Measurements from ENCODE around the gene MRTFB.

Gene MRTFB

DNA sequence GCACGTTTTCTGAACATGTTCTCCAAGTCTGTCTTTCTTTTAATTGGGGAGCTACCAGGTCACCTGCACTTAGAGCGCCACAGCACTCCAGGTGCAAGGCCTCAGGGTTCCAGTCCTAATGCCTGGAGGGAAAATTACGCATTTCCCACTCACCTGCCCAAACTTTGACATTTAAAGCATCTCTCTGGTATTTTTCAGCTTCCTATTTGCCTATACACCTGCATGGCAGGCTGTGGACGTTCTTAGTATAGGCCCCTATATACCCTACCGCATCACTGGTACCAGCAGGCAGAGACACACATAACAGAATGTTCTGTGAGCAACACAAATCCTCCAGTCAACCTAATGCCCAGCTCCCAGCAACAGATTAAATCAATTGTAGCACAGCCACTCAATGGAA lies 213.3 kb downstream of the MRTFB start:
- H3K4me3 ChIP-seq (ENCODE audit: low read depth, low read length): no peak overlapping the region
- H3K27me3 ChIP-seq: no peaks in the 10 kb centered on the region
- TF ChIP-seq, protein P1, sequence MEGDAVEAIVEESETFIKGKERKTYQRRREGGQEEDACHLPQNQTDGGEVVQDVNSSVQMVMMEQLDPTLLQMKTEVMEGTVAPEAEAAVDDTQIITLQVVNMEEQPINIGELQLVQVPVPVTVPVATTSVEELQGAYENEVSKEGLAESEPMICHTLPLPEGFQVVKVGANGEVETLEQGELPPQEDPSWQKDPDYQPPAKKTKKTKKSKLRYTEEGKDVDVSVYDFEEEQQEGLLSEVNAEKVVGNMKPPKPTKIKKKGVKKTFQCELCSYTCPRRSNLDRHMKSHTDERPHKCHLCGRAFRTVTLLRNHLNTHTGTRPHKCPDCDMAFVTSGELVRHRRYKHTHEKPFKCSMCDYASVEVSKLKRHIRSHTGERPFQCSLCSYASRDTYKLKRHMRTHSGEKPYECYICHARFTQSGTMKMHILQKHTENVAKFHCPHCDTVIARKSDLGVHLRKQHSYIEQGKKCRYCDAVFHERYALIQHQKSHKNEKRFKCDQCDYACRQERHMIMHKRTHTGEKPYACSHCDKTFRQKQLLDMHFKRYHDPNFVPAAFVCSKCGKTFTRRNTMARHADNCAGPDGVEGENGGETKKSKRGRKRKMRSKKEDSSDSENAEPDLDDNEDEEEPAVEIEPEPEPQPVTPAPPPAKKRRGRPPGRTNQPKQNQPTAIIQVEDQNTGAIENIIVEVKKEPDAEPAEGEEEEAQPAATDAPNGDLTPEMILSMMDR (IDR thresholded peaks at IDR 0.05; ENCODE audit: low read depth, low read length): no peak
- H3K4me1 ChIP-seq: no peaks in the 10 kb centered on the region
- DNase-seq: no peak
- no peaks in the 10 kb centered on the region for H3K9me3 ChIP-seq
- H3K36me3 ChIP-seq: no peaks in the 10 kb centered on the region

DNA sequence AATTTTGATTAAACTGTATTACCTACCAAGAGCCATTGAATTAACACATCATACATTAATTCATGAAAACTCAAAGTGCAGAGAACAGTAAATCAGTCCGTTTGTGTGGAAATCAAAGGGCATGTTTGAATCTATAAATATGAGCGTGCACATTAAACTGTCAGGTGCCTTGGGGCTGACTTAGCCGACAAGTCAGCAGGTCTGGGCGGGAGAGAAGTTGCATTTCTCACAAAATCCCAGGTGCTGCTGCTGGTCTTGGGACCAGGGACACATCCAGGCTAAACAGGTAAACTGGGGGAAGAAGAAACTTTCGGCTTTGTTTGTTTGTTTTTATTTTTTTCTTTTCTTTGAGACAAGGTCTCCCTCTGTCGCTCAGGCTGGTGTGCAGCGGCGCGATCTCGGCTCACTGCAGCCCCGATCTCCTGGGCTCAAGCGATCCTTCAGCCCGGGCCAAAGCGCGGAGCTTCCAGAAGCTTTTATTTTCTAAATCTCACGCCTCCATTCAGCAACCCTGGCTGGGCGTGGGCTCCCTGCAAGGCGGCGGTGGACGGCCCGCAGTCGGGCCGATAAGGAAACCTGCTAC lies 213.9 kb downstream of the MRTFB start:
- H3K27me3 ChIP-seq: no peaks in the 10 kb centered on the region
- H3K9me3 ChIP-seq: no peaks in the 10 kb centered on the region
- H3K36me3 ChIP-seq: no peaks in the 10 kb centered on the region
- TF ChIP-seq, protein P1 (IDR thresholded peaks at IDR 0.05; ENCODE audit: low read depth, low read length): peak; percentile 41
- peak; percentile 67 for DNase-seq
- H3K4me3 ChIP-seq (ENCODE audit: low read depth, low read length): peak overlapping the region; percentile 91
- H3K4me1 ChIP-seq: no peaks in the 10 kb centered on the region

GRCh38 chr16:14285513-14286367 lies 214.6 kb downstream of the MRTFB start:
- Histone ChIP-seq H3K9me3 (no peaks in the 10 kb centered on the region), H3K27me3 (no peaks in the 10 kb centered on the region), H3K36me3 (no peaks in the 10 kb centered on the region), H3K4me3 (ENCODE audit: low read depth, low read length) (peak overlapping the region; percentile 91), H3K4me1 (no peaks in the 10 kb centered on the region)
- DNase-seq: peak; percentile 92
- TF ChIP-seq, protein P1 (IDR thresholded peaks at IDR 0.05; ENCODE audit: low read depth, low read length): no peak

GRCh38 chr16:14286368-14287230 lies 215.5 kb downstream of the MRTFB start:
- H3K9me3 ChIP-seq: no peaks in the 10 kb centered on the region
- no peaks in the 10 kb centered on the region for H3K27me3 ChIP-seq
- DNase-seq: no peak
- no peaks in the 10 kb centered on the region for H3K4me1 ChIP-seq
- H3K4me3 ChIP-seq (ENCODE audit: low read depth, low read length): peak overlapping the region; percentile 20; the same call in 1 of the 2 replicates
- TF ChIP-seq, protein P1 (IDR thresholded peaks at IDR 0.05; ENCODE audit: low read depth, low read length): no peak
- no peaks in the 10 kb centered on the region for H3K36me3 ChIP-seq

DNA sequence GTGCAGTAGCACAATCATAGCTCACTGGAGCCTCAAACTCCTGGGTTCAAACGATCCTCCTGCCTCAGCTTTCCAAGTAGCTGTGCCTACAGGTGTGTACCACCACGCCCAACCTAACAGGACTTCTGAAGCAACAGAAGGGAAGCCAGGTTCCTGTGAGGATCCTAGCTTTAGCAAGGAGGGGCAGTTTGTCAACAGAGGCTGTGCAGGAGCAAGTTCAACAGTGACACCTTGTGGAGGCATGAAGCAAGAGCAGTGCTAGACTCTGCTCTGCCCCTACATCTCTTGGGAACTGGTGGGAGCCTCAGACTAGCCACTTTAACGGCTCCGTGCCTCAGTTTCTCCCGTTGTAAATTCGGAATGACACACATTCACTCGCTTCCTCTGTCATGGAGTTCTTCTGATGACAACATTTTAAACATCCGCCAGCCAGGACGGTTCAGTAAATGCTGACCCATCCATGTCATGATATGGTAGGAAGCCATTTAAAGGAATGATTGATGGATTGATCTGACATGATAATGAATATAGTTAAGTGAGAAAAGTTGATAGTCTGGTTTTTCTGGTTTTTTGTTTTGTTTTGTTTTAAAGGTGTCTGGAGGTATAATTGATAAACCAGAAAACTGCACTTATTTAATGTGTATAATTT lies 218.7 kb downstream of the MRTFB start:
- TF ChIP-seq, protein P1 (IDR thresholded peaks at IDR 0.05; ENCODE audit: low read depth, low read length): peak; percentile 92
- H3K9me3 ChIP-seq: no peaks in the 10 kb centered on the region
- peak; percentile 57 for DNase-seq
- no peaks in the 10 kb centered on the region for H3K27me3 ChIP-seq
- no peaks in the 10 kb centered on the region for H3K36me3 ChIP-seq
- H3K4me1 ChIP-seq: no peaks in the 10 kb centered on the region
- H3K4me3 ChIP-seq (ENCODE audit: low read depth, low read length): no peak overlapping the region
